ENCODE data around the gene GINS2.

Gene GINS2

GRCh38 chr16:85634747-85635544 lies 53.8 kb downstream of the GINS2 start:
- TF ChIP-seq CTCF (IDR thresholded peaks at IDR 0.05) = peak; percentile 31

GRCh38 chr16:85633888-85634287 lies 54.9 kb downstream of the GINS2 start:
- no peak for TF ChIP-seq CTCF (IDR thresholded peaks at IDR 0.05)

GRCh38 chr16:85633438-85633743 lies 55.4 kb downstream of the GINS2 start:
- TF ChIP-seq CTCF (IDR thresholded peaks at IDR 0.05) = no peak

GRCh38 chr16:85632709-85633437 lies 55.9 kb downstream of the GINS2 start:
- TF ChIP-seq CTCF (IDR thresholded peaks at IDR 0.05) = no peak

- TF ChIP-seq CTCF (IDR thresholded peaks at IDR 0.05) = peak; percentile 25; the same call in 1 of the 2 replicates
Observed at GRCh38 chr16:85631802-85632393, 56.9 kb downstream of the GINS2 start.

- no peak for TF ChIP-seq CTCF (IDR thresholded peaks at IDR 0.05)
Observed at GRCh38 chr16:85631230-85631629, 57.5 kb downstream of the GINS2 start.

GRCh38 chr16:85629853-85630252 lies 58.9 kb downstream of the GINS2 start:
- no peak for TF ChIP-seq CTCF (IDR thresholded peaks at IDR 0.05)
